Bronchial epithelial cell (primary cell): ENCODE results near the gene LRRC75B. TPM values are rescaled to one million over a fixed set of nuclear protein-coding genes. Genes with fewer than 3 reads are reported as not detected.

Source experiments
- DNase-seq: peaks from one replicate; pipeline ENCODE4 v3.0.0-alpha.2; 2010; ENCODE audit warnings: low read depth
- FAIRE-seq: peaks from 2 replicates; lab custom pipeline; 2011; peaks lifted over from hg19 to GRCh38; lab: Jason Lieb, UNC
- H3K27me3 ChIP-seq: 2 replicates; pipeline ENCODE4 v1.5.1; 2011; ENCODE audit warnings: low read length; ENCODE audit not compliant: control insufficient read depth, insufficient read depth
- H3K36me3 ChIP-seq: 2 replicates; pipeline ENCODE4 v1.5.1; 2011; ENCODE audit warnings: low read length; ENCODE audit not compliant: control insufficient read depth, insufficient read depth
- H3K4me3 ChIP-seq: 2 replicates; pipeline ENCODE4 v1.5.1; 2011; ENCODE audit warnings: mild to moderate bottlenecking, low read depth, low read length, control low read depth
- CTCF ChIP-seq: IDR thresholded peaks from 2 replicates; pipeline ENCODE4 v1.5.1; 2011; ENCODE audit warnings: mild to moderate bottlenecking, moderate library complexity, low read length, control low read depth, inconsistent platforms; ENCODE audit not compliant: insufficient read depth, severe bottlenecking
- total RNA-seq: library from RNA; depleted of rRNA; stranded (reverse); fragments of >200 nt; gene quantifications from 2 replicates; pipeline ENCODE4 v1.2.1, GENCODE V29; 2014

LRRC75B gene
- total RNA-seq, 1 donor from 2014 or later: 4.2 TPM

DNA sequence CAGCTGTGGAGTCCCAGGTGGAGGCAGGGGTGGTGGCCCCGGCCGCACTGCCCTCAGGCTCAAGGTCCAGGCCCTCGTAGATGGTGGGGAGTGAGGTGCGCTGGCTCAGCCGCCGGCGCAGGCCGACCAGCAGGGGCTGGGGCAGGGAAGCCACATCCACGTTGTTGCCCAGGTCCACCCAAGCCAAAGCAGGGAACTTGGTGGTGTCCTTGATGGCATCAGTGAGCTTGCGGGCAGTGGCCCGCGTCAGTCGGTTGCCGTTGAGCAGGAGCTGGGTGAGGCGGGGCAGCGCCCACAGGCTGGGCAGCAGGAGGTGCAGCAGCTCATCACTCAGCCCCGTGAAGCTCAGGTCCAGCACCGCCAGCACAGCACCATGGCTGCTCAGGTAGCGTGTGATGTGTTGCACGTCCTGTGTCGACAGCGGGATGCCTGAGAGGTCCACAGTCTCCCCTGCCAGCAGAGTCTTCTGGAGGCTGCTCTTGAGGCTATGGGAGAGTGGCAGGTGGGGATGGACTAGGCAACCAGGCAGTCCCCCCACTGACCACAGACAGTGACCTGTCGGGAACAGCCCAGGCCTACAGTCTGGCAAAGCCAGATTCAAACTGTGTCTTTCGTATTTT is 6.8 kb downstream of the LRRC75B start:
- no peak for FAIRE-seq
- no peak for TF ChIP-seq CTCF

DNA sequence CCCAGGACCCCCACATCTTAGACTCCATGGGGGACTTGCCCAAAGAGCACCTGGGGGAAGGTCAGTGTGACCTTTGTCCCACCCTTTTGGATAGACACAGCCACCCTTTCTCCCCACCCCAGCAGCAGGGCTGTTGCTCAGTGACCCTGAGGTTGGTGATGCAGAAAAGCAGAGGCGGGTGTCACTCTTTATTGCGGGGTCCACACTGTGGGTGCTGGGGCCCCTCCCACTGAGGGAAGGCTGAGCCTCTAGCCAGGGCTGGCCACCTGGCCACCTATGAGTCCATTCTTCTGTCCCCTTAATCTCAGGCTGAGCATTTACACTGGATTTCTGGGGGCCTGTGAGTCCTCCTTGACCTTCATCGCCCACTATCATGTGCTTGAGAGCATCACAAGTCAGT is 7.4 kb downstream of the LRRC75B start:
- Histone ChIP-seq H3K36me3 (peaks cover 4% of the 10 kb centered on the region), H3K27me3 (no peaks in the 10 kb centered on the region), H3K4me3 (no peak overlapping the region)
- no peak for FAIRE-seq
- no peak for TF ChIP-seq CTCF
- no peak for DNase-seq

More for the DNA sequence above, 6.8 kb downstream of the LRRC75B start:
- Histone ChIP-seq H3K4me3 (no peak overlapping the region), H3K36me3 (peaks cover 4% of the 10 kb centered on the region), H3K27me3 (no peaks in the 10 kb centered on the region)
- DNase-seq: no peak

- Histone ChIP-seq H3K36me3 (peaks cover 4% of the 10 kb centered on the region), H3K27me3 (no peaks in the 10 kb centered on the region), H3K4me3 (no peak overlapping the region)
- no peak for TF ChIP-seq CTCF
- DNase-seq (no peak), FAIRE-seq (no peak)
These were observed 7.9 kb downstream of the LRRC75B start for GRCh38 chr22:24584871-24585411.

DNA sequence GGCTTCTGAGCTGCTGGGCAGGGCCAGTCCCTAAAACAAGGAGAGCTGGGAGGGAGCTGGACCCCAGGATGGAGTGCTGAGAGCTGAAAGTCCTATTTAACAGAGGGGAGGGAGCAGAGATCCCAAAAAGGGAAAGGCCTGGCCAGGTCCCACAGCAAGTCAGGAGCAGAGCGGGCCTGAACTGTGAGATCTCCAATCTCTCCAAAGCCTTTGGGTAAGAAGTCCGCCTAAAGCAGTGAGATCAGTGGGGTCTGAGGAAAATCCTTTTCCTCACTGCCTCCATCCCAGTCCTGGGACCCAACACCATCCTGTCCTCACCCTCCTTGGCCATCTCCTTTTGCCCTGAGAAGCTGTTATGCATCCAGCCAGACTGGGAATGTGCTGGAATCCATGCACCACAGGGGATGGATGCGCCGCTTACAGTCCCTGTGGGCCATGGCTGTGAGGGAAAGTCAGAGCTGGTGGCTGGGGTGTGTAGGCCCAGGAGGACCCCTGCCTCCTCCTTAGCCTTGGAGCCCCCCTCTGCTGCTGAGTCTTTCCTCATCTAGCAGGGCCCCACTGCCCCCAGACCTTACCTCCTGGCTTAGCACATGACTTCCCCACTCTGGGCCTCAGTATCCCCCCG is 8.6 kb downstream of the LRRC75B start:
- H3K36me3 ChIP-seq: peaks cover 4% of the 10 kb centered on the region
- no peak for FAIRE-seq
- no peak for DNase-seq
- H3K4me3 ChIP-seq: no peak overlapping the region
- no peaks in the 10 kb centered on the region for H3K27me3 ChIP-seq
- no peak for TF ChIP-seq CTCF

- no peak overlapping the region for H3K4me3 ChIP-seq
- peak; percentile 86 for FAIRE-seq
- no peaks in the 10 kb centered on the region for H3K27me3 ChIP-seq
- no peak for DNase-seq
- no peak for TF ChIP-seq CTCF
- H3K36me3 ChIP-seq: peaks cover 4% of the 10 kb centered on the region
These were observed 9.4 kb downstream of the LRRC75B start for GRCh38 chr22:24583221-24584165.
